ENCODE measurements around the gene ADAT3. TPM values are rescaled to one million over a fixed set of nuclear protein-coding genes. Genes with fewer than 3 reads are reported as not detected.

ADAT3 gene
- total RNA-seq, 4 donors from 2014 or later = 18.7 to 73.2 (median 30.3) TPM

DNA sequence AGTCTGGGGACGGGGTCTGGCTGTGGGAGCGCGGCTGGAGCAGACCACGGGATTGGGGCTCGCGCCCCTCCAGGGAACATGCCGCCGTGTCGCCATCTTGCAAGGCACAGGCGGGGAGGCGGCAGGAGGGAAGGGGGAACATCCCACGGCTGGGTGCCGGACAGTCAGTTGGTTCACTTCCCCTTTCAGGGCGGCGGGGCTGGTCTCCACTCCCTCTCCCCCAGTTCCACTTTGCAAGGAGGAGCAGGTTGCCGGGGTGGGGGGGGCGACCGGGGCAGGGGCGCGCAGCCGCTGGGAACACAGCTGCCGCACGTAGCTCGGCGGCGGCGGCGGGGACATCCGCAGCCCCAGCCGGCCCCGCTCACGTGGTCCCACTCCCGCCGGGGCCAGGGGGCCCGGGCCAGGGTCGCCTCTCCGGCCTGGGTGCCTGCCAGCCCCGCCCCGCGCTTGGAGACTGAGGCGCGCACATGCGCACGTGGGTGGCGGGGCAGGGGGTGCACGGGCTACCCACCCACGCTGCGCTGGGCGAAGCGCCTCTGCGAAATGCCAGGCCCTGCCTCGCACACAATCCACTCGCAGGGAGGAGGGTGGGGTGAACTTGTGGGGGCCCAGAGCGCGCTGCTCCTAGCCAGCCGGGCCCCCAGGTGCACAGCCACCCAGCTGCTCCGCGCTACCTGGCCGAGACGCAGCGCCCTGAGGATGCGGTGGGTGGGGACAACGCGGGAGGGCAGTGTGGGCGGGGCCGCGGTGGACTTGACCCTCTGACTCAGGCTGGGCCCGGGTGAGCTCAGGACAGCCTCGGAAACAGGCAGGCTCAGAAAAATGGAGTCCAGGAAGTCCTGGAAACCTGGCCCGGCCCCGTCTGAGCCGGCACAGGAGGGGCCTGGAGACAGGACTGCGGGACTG, 48.2 kb upstream of the ADAT3 start:
- intact Hi-C loops (cut with DNase I; ENCODE audit: low total_unique reads) = no loop called here
- Histone ChIP-seq H3K27ac (peak overlapping the region; percentile 91 to 96 (median 93)), H3K36me3 (no peaks in the 10 kb centered on the region), H3K4me1 (peaks cover 69 to 98% (median 94%) of the 10 kb centered on the region in 4 donors), H3K27me3 (no peaks in the 10 kb centered on the region), H3K9me3 (no peaks in the 10 kb centered on the region), H3K4me3 (peak overlapping the region; percentile 21 to 55 (median 40))
- DNase-seq = peak; percentile 96
- peak; percentile 86 to 97 (median 94) for TF ChIP-seq POLR2AphosphoS5 (IDR thresholded peaks at IDR 0.05)
- TF ChIP-seq EP300 (IDR thresholded peaks at IDR 0.05; ENCODE audit: low read depth) = no peak
- peak; percentile 92 for TF ChIP-seq POLR2A (IDR thresholded peaks at IDR 0.05)
- in situ Hi-C loops (cut with MboI; ENCODE audit: low pct_ligation_motif_present in 1 of 4, low pct_unique_long_range_greater_than_20kb in 1 of 4, low sequenced_read_pairs in 3 of 4) = no loop called here
- WGBS, 2 donors (ENCODE audit: low coverage in 1 of 2) = 0% methylated on average over 1 to 30 of the region's 73 CpGs

DNA sequence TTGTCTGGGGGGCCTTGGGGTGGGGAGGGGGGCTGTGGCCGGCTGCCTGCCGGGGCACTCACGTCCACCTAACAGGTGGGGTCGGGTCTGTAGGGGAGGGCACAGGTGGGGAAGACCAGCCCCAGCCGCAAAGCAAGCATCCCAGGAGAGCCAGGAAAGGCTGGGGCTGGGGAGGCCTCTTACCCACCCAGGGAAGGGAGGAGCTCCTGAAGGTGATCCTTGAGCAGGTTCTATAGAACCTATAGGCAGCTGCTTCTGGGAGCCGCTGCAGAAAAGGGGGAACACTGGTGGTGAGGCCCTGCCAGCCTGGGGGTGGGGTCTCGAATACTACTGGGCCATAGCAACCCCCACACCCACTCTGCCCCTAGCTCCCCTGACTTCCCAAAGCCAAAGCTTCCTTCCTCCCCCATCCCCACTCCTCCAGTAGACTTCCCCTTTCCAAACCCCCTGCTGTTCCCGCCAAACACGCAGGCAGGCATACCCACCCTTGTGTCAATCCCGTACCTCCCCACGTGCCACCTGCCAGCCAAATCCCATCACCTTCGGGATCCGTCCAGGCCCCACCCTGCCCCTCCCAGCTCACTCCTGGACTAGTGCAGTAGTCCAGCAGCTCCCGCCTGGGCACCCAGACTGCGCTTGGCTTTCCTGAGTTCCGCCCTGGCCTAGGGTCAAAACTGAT, 47.4 kb upstream of the ADAT3 start:
- H3K9me3 ChIP-seq = no peaks in the 10 kb centered on the region
- WGBS, 2 donors (ENCODE audit: low coverage in 1 of 2) = 7 to 49% methylated on average over 3 to 16 of the region's 16 CpGs
- DNase-seq = peak; percentile 81
- peak overlapping the region; percentile 91 to 96 (median 93) for H3K27ac ChIP-seq
- intact Hi-C loops (cut with DNase I; ENCODE audit: low total_unique reads) (no loop called here), in situ Hi-C loops (cut with MboI; ENCODE audit: low pct_ligation_motif_present in 1 of 4, low pct_unique_long_range_greater_than_20kb in 1 of 4, low sequenced_read_pairs in 3 of 4) (no loop called here)
- TF ChIP-seq, protein P1, sequence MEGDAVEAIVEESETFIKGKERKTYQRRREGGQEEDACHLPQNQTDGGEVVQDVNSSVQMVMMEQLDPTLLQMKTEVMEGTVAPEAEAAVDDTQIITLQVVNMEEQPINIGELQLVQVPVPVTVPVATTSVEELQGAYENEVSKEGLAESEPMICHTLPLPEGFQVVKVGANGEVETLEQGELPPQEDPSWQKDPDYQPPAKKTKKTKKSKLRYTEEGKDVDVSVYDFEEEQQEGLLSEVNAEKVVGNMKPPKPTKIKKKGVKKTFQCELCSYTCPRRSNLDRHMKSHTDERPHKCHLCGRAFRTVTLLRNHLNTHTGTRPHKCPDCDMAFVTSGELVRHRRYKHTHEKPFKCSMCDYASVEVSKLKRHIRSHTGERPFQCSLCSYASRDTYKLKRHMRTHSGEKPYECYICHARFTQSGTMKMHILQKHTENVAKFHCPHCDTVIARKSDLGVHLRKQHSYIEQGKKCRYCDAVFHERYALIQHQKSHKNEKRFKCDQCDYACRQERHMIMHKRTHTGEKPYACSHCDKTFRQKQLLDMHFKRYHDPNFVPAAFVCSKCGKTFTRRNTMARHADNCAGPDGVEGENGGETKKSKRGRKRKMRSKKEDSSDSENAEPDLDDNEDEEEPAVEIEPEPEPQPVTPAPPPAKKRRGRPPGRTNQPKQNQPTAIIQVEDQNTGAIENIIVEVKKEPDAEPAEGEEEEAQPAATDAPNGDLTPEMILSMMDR (IDR thresholded peaks at IDR 0.05) = no peak
- peak in 2 of 3 donors; percentile 29 to 48 for TF ChIP-seq POLR2AphosphoS5 (IDR thresholded peaks at IDR 0.05)
- peaks cover 69 to 95% (median 91%) of the 10 kb centered on the region in 4 donors for H3K4me1 ChIP-seq
- H3K36me3 ChIP-seq = no peaks in the 10 kb centered on the region
- peak overlapping the region in 2 of 4 donors; percentile 49 to 55 for H3K4me3 ChIP-seq
- H3K27me3 ChIP-seq = no peaks in the 10 kb centered on the region

DNA sequence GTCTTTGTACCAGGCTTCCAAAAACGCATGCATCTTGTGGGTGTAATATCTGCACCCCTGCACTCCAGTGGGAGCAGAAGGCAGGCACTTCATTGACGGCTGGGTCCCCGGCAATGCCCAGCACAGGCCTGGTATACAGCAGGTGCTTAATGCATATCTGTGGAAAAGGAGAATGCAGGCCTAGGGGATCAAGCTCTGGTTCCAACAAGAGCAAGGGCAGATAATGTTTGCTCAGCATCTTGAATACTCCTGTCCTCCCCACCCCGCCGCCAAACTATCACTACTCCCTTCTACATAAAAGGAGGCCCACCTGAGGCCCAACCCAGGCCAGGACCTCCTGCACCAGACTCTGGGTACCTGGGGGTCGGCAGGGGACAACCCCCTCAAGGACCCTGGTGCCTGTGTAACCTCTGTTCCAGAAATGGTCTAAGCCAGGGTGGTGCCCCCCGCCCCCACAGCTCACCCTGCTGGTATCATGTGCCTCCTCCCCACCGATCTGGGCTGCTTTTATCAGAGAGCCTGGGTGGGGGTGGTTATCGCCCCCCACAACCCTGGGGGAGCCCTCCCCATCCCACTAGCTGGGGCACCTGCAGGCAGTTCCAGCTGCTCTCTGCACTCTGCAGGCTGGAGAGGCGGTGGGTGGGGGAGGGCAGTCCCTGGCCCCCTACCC, 46.7 kb upstream of the ADAT3 start:
- Histone ChIP-seq H3K27me3 (no peaks in the 10 kb centered on the region), H3K4me1 (peaks cover 67 to 87% (median 83%) of the 10 kb centered on the region in 4 donors), H3K27ac (peak overlapping the region; percentile 91 to 96 (median 93)), H3K4me3 (no peak overlapping the region), H3K9me3 (no peaks in the 10 kb centered on the region), H3K36me3 (no peaks in the 10 kb centered on the region)
- WGBS, 2 donors (ENCODE audit: low coverage in 1 of 2) = 28% methylated on average over 9 of the region's 10 CpGs; no CpG with 5 or more reads in 1 of the 2 donors
- in situ Hi-C loops (cut with MboI; ENCODE audit: low pct_ligation_motif_present in 1 of 4, low pct_unique_long_range_greater_than_20kb in 1 of 4, low sequenced_read_pairs in 3 of 4) = no loop called here
- intact Hi-C loops (cut with DNase I; ENCODE audit: low total_unique reads) = no loop called here
- TF ChIP-seq POLR2AphosphoS5 (IDR thresholded peaks at IDR 0.05) (no peak), EP300 (IDR thresholded peaks at IDR 0.05; ENCODE audit: low read depth) (no peak), POLR2A (IDR thresholded peaks at IDR 0.05) (no peak)
- TF ChIP-seq, protein P1 (IDR thresholded peaks at IDR 0.05) = no peak
- DNase-seq = no peak

DNA sequence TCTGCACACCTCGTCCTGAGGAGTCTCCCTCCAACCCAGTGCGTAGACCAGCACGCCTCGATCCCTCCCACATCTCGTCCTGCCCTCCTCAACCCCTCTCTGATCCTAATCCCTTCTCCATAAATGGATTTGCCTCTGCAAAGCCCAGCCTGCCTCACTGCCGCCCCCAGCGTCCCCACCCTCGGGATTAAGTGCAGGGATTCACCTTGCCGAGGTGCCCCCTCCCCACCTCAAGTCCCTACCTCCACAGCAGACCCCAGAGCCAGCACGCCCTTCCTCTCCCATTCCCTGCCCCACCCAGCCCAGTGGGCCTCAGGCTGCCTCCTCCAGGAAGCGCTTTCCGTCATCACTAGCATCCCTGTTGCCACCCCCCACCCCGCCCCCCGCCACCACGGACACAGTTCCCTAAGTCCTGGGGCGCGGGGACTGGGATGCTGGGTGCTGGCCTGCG, 45.8 kb upstream of the ADAT3 start:
- peaks cover 60 to 82% (median 75%) of the 10 kb centered on the region in 4 donors for H3K4me1 ChIP-seq
- H3K4me3 ChIP-seq = peak overlapping the region in 1 of 4 donors; percentile 21
- H3K9me3 ChIP-seq = no peaks in the 10 kb centered on the region
- no peaks in the 10 kb centered on the region for H3K36me3 ChIP-seq
- TF ChIP-seq, protein P1 (IDR thresholded peaks at IDR 0.05) = no peak
- no peak for TF ChIP-seq POLR2A (IDR thresholded peaks at IDR 0.05)
- H3K27ac ChIP-seq = peak overlapping the region; percentile 91 to 96 (median 93)
- no peak for DNase-seq
- WGBS, 2 donors (ENCODE audit: low coverage in 1 of 2) = 9 to 40% methylated on average over 7 to 18 of the region's 18 CpGs
- no peaks in the 10 kb centered on the region for H3K27me3 ChIP-seq
- intact Hi-C loops (cut with DNase I; ENCODE audit: low total_unique reads) (no loop called here), in situ Hi-C loops (cut with MboI; ENCODE audit: low pct_ligation_motif_present in 1 of 4, low pct_unique_long_range_greater_than_20kb in 1 of 4, low sequenced_read_pairs in 3 of 4) (no loop called here)
